CD4-positive, alpha-beta T cell treated with Interferon gamma for 1 hour (primary cell): ENCODE data around the gene TTC9B.

Experiments
- DNase-seq: peaks from one replicate; pipeline ENCODE4 v3.0.0-alpha.2; 2020

Gene TTC9B

DNA sequence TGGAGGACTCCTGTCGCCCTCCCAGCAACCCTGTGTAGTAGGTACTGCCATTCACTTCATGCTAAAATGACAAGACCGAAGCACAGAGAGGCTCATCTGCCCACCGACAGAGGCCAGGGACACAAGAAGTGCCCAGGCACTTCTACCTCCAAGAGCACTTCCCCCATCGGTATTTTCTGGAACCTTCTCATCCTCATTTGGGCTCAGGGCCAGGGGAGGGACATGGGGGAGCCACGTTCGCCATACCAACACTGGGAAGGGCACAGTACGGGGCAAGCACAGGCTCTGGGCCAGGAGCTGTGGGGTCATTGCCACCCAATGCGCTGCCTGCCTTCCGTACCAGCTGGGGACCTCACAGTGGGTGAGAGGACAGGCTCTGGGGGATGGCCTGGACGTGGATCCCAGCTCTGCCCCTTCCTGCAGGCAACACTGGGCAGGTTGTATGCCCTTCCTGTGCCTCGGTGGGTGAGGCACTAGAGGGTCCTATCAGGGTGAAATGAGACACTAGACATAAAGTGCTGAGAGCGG, 29.6 kb upstream of the TTC9B start:
- DNase-seq: no peak

DNA sequence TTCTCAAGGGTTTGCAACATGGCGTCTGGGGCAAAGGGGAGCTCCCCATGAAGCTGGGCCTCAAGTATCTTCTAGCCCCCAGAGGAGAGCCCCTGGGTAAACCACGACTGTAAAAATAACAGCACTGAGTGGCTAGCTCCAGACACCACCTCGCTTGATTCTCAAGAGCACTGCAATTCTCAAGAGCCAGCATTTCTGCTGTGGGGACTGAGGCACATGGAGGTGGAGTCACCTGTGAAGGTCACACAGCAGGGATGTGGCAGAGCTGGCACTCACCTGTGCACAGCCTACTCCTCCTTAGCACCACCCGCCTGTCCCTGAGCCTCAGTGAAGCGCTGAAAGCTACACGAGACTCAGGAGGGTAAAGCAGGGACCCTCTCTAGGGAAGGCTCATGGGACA, 29.0 kb upstream of the TTC9B start:
- DNase-seq: no peak

DNA sequence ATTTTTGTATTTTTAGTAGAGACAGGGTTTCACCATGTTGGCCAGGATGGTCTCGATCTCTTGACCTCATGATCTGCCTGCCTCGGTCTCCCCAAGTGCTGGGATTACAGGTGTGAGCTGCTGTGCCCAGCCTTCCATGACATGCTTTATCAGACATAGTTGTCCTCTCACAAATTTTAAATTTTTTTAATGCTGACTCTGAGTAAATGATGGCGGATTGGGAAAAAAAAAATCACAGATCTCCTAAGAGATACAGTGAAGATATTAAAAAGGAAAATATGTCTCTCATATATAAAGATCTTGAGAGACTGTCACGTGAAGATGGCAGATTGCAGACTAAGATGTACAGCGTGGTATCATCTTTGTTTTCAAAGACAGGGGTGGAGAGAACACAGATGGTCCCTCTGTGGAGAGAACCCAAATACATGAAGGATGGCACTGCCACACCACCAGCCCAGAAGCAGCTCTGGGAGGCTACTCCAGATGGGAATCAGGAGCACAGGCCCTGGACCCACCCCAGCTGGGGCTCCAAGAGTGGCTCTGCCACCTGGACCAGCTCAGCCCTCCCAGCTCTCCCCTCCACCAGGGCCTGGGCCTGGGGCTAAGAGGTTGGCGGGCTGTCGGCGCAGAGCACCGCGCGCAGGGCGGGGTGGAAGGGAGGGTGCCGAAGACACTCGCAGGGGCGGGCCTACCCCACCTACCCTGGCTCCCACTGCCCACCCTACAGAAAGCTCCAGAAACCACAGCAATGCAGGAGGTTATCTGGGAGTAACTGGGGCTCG, 28.3 kb upstream of the TTC9B start:
- no peak for DNase-seq

DNA sequence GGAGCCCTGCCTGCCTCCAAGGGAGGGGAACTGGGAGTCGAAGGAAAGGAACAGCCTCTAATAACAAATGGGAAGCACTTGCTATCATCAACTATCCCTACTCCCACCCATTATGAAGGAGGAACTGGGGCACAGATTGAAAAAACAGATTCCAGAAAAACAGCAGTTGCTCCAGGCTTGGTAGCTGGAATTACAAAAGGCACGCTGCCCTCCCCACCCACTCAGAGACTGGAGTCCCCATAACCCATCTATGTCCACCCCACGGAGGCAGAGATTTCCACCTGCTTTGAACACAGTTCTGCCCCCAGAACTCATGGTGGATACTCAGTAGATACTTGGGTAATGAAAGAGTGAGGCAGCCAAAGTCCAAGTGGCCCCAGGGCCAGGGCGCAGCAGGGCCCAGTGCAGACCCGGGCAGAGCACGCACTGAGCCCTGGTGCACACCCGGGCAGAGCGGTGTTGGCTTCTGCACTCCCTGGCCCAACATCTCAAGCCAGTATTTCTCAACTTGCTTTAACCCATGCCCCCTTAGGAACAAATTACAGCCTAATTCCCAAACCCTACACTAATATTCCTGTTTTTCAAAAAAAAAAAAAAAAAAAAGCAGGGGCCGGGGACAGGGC, 27.4 kb upstream of the TTC9B start:
- no peak for DNase-seq

DNA sequence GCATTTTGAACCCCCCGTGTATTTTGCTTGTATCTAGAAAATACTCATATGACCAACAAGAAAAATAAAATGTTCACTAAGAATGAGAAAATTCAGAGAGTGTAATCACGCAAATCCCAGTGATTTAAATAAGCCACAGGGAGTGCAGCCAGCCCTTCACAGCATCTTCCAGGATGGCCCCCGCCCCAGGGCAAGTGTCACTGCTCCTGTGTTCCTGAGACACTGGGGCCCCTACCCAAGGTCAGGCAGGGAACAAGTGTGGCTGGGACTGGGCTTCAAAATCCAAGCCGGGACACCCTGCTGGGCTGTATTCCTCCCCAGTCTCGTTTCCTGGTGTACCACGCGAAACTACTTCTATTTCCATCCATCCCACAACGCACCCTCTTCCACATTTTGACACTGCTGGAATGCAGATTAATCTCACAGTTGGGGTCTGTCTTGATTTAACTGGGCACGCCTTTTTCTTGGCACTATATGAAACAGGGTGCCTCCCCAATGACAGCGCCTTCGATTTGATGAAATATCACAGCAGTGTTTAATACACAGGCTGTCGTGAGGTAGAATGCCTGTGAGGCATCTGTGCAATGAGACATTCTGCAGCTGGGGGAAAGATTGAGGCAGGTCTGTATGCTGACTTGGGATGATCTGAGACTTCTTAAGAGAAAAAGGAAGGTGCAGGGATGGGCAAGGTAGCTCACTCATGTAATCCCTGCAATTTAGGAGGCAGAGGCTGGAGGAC, 26.6 kb upstream of the TTC9B start:
- no peak for DNase-seq

DNA sequence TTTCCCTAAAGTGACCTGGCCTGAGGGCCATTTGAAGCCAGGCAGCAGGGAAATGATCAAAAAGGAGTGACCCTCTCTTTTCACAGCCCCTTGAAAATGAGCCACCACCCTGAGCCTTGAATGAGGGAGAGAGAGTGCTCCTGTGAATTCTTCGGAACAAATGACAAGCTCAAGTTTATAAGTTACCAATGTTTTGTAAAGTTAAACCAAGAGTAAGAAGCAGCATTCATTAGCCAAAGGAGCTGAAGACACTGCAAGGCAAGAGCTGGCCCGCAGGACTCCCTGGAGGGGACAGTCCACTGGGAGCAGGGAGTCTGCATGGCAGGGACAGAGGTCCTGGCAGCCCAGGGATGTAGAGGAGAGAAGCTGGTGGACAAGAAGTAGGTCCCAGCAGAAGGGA, 25.0 kb upstream of the TTC9B start:
- DNase-seq: no peak

DNA sequence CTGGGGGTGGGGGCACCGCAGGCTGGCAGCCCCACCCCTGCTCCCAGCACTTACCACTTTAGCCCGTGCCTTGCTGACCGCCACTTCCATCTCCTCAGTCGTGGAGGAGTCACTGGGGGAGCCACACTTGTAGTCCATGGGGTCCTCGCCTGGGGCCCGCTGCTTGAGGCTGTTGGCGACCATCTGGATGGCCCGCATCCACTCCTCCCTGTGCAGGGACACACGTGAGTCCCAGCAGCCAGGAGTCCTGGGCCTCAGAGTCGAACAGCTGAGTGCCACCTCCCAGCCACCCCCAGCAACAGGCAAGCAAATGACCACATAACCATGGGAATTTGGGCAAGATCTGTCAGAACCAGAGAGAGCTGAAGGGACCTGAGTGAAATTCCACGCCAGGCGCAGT, 24.3 kb upstream of the TTC9B start:
- no peak for DNase-seq

DNA sequence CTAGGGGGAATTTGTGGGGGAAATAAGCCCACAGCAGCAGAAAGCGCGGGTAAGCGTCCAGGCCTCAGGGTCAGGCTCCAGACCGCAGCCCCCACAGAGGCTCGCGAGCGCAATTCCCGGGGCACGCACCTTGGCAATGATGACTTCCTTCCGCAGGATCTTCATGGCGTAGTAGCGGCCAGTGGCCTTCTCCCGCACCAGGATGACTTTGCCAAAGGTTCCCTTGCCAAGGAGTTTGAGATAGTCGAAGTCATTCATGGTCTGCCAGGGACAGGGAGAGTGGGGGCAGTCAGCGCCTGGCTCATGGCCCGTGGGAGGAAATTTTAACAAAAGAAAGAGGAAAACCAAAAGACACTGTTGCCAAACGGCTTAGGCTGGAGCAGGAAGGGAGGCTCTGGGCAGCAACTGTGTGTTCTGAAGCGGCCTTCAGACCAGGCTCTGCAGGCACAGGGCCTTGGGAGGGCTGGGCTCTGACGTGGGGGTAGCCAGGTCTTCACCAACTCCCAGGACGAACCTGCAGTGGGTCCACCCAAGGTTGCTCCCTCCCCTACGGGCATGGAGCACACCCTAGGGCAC, 23.7 kb upstream of the TTC9B start:
- no peak for DNase-seq

DNA sequence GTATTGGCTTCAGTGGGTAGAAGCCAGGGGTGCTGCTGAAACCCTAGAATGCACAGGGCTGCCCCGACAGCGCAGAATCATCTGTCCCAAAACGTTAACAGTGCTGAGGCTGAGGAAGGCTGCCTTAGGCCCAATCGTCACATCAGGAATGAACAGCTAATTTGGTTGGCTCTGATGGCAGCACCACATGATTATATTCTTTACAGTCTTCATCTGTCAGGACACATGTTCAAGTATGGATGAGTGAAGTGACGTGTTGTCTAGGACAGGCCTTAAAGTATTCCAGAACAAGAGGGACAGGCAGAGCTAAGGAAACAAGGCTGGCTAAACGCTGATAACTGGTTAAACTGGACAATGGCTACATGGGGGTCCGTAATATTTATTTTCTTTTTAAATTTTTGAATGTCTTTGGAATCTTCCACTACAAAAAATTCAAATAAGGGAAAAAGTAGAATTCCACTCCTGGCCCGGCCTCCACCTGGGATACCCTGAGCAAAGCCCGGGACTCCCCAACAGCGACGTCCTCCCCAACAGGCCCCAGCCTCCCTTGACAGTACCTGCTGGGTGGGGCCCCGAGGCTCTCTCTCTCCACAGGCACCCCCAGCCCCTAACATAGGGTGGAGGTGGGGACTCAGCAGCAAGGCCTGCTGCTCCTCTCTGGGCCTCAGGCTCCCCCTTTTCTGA, 23.1 kb upstream of the TTC9B start:
- DNase-seq: no peak

DNA sequence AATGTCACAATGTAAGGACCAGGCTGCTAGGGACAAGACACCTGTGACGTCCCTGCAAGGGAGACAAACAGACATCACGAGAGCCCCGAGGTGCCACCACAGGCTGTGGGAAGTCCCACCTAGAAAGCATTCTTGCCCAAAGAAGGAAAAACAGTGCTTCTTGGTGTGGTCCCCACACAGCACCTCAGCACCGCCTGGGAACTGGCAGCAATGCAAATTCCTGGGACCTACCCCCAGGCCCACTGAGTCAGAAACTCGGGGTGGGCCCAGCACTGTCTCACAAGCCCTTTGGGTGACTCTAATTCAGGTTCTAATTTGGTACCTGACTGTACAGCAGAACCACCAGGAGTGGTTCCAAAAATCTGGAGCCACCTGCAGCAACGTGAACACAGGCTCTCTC, 22.1 kb upstream of the TTC9B start:
- DNase-seq: no peak

DNA sequence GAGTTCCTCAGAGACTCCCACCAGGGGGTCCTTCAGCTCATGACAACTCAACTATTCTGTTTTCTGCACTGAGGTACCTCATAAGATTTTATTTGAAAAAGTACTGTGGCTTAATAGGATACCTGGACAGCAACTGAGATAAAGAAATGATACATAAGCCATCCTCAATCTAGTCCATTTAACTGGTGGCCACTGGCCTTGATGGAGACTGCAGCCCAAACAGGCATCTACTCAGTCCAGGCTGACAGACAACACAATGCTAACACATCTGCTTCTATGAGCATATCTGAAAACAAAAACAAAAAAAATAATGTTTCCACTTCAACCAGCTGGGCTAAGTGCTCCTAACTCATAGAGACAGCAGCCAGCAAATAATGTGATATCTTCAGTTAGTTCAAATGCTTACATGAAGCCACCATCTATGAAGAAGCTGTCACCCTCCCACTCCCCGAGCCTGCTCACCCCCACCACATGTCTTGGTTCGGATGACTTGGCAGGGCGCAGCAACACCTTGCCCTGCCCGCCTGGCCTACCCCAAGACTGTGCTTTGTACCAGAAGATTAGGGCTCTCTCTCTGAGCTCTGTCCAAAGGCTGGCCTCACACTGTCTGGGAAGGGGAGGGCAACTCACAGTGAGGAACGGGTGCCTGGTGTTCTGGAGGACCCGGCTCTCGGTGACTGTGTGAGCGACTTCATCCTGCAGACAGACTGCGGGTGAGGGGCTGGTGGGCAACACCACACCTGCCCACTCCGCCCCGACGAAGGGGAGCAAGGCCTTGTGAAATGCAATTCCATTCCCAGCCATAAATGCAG, 21.4 kb upstream of the TTC9B start:
- DNase-seq: no peak

DNA sequence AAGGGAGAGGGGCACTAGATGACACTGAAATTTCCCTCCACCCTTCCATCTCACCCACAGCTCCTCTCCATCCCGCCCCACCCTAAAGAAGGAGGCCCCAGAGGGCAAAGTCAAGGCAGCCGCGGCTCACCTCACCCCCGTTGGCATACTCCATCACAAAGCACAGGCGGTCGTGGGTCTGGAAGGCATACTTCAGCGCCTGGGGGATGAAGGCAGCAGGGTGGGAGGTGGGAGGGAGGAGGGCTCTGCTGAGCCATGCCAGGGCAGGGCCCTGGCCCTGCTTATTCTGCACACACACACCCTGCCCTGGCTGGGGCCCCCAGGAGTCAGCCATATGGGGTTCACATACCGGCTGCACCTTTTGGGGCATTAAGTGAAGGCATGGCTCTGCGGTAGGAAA, 20.6 kb upstream of the TTC9B start:
- DNase-seq: no peak

DNA sequence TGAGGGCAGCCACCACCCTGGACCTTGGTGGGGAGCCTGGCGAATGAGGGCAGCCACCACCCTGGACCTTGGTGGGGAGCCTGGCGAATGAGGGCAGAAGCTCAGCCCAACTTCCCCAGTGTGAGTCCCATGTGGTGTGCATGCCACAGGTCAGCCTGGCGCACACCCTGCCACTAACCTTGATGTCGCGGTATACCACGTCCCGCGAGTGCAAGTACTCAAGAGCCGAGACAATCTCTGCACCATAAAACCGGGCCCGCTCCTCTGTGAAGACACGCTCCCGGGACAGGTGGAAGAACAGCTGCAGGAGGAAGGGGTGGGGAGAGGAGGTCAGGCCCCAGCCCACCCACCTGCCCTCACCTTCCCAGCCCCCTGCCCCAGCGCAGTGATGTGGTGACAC, 19.6 kb upstream of the TTC9B start:
- DNase-seq: no peak

DNA sequence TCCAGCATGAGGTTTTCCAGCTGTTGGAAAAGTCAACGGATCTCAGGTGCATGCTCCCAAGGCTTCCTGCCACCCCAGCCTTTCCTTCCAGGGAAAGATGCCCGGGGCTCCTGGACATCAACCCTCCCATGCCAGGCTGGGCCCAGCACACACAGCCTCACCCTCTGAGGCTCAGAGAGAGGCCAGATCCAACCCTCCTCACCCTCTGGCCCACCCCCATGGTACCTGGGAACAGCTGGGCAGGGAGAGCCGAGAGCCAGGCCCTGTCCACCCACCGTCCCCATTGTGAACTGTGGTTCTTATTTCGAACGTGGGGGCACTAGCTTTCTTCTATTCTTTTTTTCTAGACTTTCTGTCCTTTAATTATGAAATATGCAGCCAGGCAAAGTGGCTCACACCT, 18.2 kb upstream of the TTC9B start:
- no peak for DNase-seq

DNA sequence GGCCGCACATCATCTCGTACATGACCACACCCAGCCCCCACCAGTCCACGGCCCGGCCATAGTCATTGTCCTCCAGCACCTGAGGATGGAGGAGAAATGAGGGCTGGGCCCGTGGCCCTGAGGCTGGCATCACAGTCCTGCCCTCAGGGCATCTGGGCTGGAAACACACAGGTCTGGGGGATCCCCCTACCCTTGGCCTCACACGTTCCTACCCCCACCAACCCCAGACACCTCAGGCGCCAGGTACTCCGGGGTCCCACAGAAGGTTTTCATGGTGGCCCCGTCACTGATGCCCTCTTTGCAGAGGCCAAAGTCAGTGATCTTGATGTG, 17.8 kb upstream of the TTC9B start:
- DNase-seq: no peak

DNA sequence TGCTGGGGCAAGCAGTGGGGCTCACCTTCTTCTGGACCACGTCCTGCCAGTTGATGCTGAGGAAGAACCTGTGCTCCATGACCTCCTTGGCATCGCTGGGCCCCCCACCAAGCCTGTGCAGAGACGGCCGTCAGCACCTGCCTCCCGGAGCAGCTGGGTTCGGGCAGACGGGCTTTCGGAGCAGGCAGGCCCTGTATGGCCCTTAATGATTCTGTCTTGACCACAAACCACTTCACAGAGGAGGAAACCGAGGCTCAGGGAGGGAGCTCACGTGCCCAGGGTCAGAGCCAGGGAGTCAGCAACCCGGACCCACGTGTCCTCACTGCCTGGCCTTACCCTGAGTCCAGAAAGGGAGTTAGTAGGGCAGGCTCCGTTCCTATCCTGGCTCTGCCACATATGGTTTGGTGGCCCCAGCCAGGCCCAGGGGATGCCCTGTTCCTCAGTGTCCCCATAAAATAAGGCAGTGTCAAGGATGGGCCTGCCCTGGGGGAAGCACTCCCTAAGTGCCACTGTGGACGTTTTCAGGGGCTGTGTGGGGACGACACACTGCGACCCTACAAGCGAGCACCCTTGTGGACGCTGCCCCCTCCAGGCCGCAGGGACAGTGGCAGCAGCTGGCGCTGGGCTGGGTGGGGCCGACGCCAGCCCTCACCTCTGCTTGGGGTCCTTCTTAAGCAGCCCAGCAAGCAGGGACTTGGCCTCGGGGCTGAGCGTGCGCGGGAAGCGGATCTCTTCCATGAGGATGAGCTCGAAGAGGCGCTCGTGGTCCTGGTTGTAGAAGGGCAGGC, 17.2 kb upstream of the TTC9B start:
- DNase-seq: no peak

DNA sequence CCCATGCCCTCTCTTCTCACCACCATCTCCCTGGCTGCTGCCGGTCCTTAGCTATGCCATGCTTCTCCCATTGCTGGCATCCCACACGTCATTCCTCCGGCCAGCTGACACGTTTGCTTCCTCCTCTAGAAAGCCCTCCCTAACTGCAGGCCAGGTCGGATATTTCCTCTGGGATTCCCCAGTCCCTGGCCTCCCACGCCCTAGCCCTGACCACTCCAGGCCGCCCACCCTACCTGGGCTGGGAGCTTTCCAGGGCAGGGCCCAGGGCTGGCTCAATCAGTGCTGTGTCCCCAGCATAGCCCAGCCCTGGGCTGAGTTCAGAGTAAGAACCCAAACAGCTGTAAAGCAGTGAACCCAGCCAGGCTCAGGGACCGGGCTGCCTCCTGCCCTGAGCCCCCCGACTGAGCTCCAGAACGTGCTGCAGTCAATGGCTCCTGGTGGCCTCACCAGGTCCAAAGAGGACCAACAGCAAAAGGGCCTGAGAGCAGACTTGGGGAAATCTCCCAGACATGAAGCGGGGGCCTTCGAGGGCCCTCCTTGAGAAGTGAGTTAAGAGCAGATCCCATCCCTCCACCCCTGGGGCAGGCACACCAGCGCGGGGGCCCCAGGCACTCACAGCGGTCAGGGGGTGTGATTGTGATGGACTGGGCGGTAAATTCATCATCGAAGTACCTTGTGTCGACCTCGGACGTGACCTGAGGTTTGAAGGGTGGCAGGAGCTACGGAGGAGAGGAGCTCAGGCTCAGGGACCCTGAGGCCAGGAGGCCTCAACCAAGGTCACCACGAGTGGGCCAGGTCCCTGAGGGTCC, 16.4 kb upstream of the TTC9B start:
- no peak for DNase-seq

DNA sequence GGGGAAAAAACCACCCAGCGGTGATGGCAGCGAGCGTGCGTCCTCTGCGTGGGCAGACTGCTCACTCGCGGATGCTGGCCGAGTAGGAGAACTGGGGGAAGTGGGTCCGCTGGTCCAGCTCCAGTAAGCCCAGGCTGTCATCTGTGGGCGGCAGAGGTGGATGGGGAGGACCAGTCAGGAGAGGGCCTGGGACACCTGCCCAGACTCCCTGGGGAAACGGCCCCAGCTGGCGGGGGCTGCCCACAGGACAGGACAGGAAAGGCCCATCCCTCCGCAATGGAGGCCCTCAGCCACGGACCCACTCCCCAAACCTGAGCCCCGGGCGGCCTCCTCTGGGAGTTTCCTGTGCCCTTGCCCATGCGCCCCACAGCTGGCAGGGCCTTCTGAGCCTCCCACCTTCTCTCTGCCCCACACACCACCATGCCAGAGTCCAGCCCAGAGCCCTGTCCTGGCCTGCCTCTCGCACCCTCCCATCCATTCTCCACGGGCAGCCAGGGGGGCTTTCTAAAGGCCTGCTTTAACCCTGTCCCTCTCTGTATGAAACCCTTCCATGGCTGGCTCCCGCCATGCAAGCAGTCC, 15.7 kb upstream of the TTC9B start:
- DNase-seq: no peak

DNA sequence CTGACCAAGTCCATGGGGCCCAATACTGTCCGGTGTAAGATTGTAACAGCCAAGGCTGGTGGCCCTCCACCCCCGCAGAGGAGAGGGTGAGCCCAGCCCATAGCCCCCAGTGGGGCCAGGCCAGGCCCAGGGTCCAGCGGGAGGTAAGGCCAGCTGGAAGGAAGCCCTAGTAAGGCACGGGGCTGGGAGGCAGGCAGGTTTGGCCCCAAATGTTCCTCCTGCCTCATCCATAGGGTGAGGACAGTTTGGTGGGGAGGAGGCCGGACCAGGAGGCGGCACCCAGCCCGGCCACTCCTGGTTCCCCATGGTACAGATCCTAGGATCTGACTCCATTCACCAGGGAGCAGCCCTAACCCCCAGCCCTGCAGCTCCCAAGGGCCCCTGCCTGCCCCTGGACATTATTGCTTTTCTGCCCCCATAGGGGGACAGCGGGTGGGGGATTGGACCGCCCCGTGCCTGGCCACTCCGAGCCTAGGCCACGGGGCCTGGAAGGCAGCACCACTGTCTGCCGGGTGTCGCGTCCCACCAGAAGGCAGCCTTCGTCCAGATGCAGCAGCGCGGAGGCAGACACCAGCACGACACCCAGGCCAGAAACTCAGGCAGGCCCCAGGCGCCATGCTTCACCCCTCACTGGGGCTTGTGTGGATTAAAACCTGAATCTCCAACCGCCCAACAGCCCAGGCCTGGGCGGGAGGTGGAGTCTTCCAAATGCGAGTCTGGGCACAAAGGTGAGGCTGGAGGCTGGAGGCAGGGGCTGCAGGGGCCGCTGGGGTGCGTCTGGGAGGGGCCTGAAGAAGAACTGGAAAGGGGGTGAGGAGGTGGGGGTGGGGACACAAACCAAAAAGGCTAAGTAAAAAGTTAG, 15.0 kb upstream of the TTC9B start:
- DNase-seq: no peak
